Naive thymus-derived CD8-positive, alpha-beta T cell (primary cell): Measurements from ENCODE around the gene MTARC1. TPM values are rescaled to one million over a fixed set of nuclear protein-coding genes. Genes with fewer than 3 reads are reported as not detected.

Experiments used
- ATAC-seq, 2 donors: fragments of 150-1000 bp; cut with Tn5 transposase in 1 of 2; sonication (Bioruptor Pico), chemical (Tn5 transposase) in 1 of 2; 1 replicate in 1 of 2; 2 replicates in 1 of 2; pipeline ENCODE4 v1.10.0; 2021; ENCODE audit warnings: mild to moderate bottlenecking in 2 of 2, moderate library complexity in 2 of 2
- POLR2A ChIA-PET: fragments of 350-600 bp; sonication (Branson Sonifier 250); formaldehyde crosslinking; loops from one replicate; lab custom pipeline; 2021; ENCODE audit warnings: antibody characterized with exemption; lab: Charles Lee
- DNase-seq, 10 donors: peaks; one replicate each; pipeline versions ENCODE4 v3.0.0 to v3.0.0-alpha.2; 2020 to 2022
- H3K27ac Mint-ChIP-seq, 10 donors: one replicate each; pipeline ENCODE4 v1.8.0; 2020 to 2022; ENCODE audit warnings: mild to moderate bottlenecking in 10 of 10, mixed read lengths in 10 of 10, moderate library complexity in 4 of 10, inconsistent platforms in 1 of 10
- H3K27me3 Mint-ChIP-seq, 5 donors: one replicate each; pipeline ENCODE4 v1.8.0; 2021 to 2022; ENCODE audit warnings: mixed read lengths in 5 of 5
- H3K36me3 Mint-ChIP-seq, 3 donors: one replicate each; pipeline ENCODE4 v1.8.0; 2020 to 2022; ENCODE audit warnings: mixed read lengths in 3 of 3, mild to moderate bottlenecking in 2 of 3, inconsistent platforms in 1 of 3
- H3K4me1 Mint-ChIP-seq, 4 donors: one replicate each; pipeline ENCODE4 v1.8.0; 2021 to 2022; ENCODE audit warnings: mixed read lengths in 4 of 4
- H3K4me3 Mint-ChIP-seq, 10 donors: one replicate each; pipeline ENCODE4 v1.8.0; 2020 to 2022; ENCODE audit warnings: mild to moderate bottlenecking in 10 of 10, mixed read lengths in 10 of 10, moderate library complexity in 6 of 10, inconsistent platforms in 1 of 10
- H3K9me3 Mint-ChIP-seq, 9 donors: one replicate each; pipeline ENCODE4 v1.8.0; 2020 to 2022; ENCODE audit warnings: mixed read lengths in 9 of 9, mild to moderate bottlenecking in 3 of 9, inconsistent platforms in 1 of 9, moderate library complexity in 1 of 9
- polyA plus RNA-seq, 3 donors: library from polyadenylated mRNA; unstranded; fragments of 300-500 nt; fragmentation: Illumina TruSeq; gene quantifications; one replicate each; pipeline ENCODE4 v1.2.3, GENCODE V29; 2021
- total RNA-seq, 8 experiments: library from RNA in 2 of 8; stranded (reverse) in 2 of 8; gene quantifications; one replicate each; pipeline ENCODE4 v1.2.3 and lab custom pipeline; 2021 to 2026

The MTARC1 gene
- total and polyA plus RNA-seq, 5 experiments from 2014 or later, result 0.59 TPM; not detected in 4

DNA sequence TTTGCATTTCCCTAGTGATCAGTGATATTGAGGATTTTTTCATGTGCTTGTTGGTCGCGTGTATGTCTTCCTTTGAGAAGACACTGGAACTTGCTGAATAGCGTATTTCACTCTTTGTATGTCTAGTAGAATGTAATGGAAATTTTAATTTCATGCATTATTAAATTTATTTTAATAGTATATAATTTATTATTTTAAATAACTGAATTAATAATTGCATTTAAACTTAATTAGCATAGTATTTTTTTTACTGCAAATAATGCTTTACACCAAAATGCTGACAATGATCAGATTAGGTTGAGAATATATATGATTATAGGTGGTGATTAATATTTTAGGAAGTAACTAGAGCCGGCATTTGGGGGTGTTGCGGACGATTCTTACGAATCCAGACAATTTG is 10.5 kb upstream of the MTARC1 start:
- H3K4me1 Mint-ChIP-seq, result peaks cover 0 to 2% (median 0%) of the 10 kb centered on the region in 4 donors
- H3K27ac Mint-ChIP-seq, result no peak overlapping the region
- POLR2A ChIA-PET, result no interaction called here
- H3K27me3 Mint-ChIP-seq, result peaks cover 10 to 32% (median 17%) of the 10 kb centered on the region in 5 donors
- no peak for DNase-seq
- no peaks in the 10 kb centered on the region for H3K9me3 Mint-ChIP-seq
- no peak overlapping the region for H3K4me3 Mint-ChIP-seq
- H3K36me3 Mint-ChIP-seq, result no peaks in the 10 kb centered on the region
- no peak for ATAC-seq

DNA sequence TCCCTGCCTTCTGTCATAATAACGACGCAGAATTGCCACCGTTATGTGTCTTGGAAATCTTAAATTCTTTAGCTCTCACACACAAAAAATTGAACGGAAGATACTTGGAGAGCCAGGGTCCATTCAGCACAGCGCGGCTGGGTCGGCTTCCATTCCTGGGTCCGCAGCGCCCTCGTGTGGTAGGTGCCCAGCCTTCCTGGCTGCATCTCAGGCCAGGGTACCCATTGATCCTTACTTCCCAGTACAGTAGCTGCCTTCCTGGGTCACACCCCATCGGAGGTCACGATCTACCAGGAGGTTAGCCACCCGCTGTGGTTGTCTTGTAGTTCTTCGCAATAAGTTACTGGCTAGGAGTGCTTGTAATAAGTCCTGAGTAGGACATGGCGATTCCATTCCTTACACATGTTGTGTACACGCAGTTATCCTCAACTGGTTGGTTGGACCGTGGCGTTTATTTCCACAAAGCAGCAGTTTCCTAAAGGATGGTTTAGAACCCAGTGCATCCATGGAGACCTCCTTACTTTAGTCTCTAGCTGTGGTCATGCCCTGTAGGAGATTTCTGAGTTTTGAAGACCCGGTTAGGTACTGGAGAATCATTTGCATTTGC is 9.9 kb upstream of the MTARC1 start:
- Mint-ChIP-seq H3K4me3 (no peak overlapping the region), H3K36me3 (no peaks in the 10 kb centered on the region), H3K27me3 (peaks cover 10 to 38% (median 19%) of the 10 kb centered on the region in 5 donors), H3K27ac (no peak overlapping the region), H3K9me3 (no peaks in the 10 kb centered on the region), H3K4me1 (peaks cover 0 to 2% (median 0%) of the 10 kb centered on the region in 4 donors)
- DNase-seq, result peak; percentile 14 to 75 (median 42)
- ATAC-seq, result peak; percentile 57 to 76
- POLR2A ChIA-PET, result no interaction called here

GRCh38 chr1:220783453-220783852 is 3.3 kb upstream of the MTARC1 start:
- Mint-ChIP-seq H3K36me3 (no peaks in the 10 kb centered on the region), H3K27me3 (peaks cover 25 to 51% (median 39%) of the 10 kb centered on the region in 5 donors), H3K27ac (no peak overlapping the region), H3K9me3 (no peaks in the 10 kb centered on the region), H3K4me3 (no peak overlapping the region), H3K4me1 (peaks cover 0 to 6% (median 1%) of the 10 kb centered on the region in 4 donors)
- DNase-seq (no peak), ATAC-seq (no peak)
- POLR2A ChIA-PET, result no interaction called here

DNA sequence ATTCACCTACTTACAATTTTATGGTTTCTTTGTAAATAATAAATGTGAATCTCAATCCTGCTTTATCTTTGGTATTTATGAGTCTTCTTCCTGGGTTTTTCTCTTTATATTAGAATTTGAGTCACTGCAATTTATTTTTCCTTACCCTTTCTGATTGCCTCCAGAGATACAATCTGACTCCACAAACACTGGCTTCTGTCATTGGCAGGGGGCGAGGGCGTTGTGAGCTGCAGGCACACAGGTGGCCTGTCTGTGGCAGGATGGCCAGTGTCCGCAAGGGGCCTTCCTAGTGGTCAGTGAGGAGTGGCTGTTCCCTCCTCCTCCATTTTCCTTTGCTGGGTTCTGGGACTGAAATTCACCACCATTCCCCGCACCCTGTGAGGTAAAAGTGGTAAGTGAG is 2.0 kb upstream of the MTARC1 start:
- Mint-ChIP-seq H3K9me3 (no peaks in the 10 kb centered on the region), H3K27me3 (peaks cover 25 to 51% (median 45%) of the 10 kb centered on the region in 5 donors), H3K4me1 (peaks cover 0 to 6% (median 1%) of the 10 kb centered on the region in 4 donors), H3K36me3 (no peaks in the 10 kb centered on the region), H3K4me3 (no peak overlapping the region), H3K27ac (no peak overlapping the region)
- ATAC-seq (no peak), DNase-seq (no peak)
- POLR2A ChIA-PET, result no interaction called here

DNA sequence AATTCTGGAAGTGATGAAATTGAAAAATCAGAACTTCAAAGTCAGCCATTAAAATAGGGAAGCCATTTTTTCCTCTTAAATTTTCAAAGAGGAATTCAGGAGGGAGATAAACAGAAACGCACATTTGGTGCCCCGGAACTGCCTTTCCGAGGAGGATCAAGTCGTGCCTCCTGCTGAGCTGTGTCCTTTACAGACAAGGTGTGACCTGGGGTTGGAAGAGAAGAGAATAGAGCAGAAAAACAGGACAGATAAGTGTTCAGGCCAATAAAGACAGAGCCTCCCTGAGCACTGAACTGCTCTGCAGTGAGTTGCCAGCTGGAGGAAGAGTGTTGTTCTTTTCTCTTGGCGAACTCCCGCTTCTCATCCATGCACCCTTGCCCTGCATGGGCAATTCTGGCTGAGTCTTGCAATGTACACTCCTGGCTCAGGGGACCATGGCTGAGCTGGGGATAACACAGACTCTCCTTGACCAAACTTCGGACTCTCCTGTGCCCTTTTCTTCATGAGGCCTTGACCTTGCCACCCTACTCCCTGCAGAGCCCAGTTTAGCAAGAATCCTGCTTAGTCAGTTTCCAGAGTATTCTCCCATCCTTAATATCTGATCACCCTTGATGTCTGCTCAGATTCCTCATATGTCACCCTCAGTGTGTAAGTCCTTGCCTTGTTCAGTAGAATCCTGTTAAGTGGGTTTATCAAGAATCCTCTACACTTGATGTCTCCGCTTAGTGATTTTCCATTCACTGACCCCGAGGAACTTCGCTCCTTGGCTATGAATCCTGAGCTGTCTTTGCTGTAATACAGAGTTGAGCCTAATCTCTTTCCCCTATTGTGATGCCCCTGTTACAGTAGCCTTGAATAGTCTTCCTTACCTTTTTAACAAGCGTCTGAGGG is 1.3 kb upstream of the MTARC1 start:
- H3K36me3 Mint-ChIP-seq, result no peaks in the 10 kb centered on the region
- H3K27ac Mint-ChIP-seq, result peak overlapping the region in 1 of 10 donors; percentile 2
- H3K27me3 Mint-ChIP-seq, result peaks cover 25 to 51% (median 45%) of the 10 kb centered on the region in 5 donors
- POLR2A ChIA-PET, result no interaction called here
- no peaks in the 10 kb centered on the region for H3K9me3 Mint-ChIP-seq
- ATAC-seq (no peak), DNase-seq (no peak)
- peak overlapping the region in 3 of 10 donors; percentile 8 to 37 (median 14) for H3K4me3 Mint-ChIP-seq
- peaks cover 0 to 6% (median 1%) of the 10 kb centered on the region in 4 donors for H3K4me1 Mint-ChIP-seq

DNA sequence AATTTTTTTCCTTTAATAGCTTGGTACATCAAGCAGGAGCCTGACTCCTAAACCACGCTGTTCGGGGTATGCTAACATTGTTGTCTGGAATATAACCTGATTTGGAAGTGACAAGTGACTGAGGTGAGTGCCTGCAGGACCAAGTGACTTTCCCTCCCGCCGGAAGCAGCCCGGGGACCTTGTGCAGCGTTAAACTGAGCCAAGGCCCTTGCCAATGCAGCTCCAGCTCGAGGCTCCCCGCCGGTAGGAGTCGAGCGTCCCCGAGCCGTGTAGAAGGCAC is 716 bp upstream of the MTARC1 start:
- H3K27ac Mint-ChIP-seq, result no peak overlapping the region

GRCh38 chr1:220787069-220787619 is 431 bp downstream of the MTARC1 start:
- H3K27ac Mint-ChIP-seq, result no peak overlapping the region
- no peaks in the 10 kb centered on the region for H3K9me3 Mint-ChIP-seq
- H3K27me3 Mint-ChIP-seq, result peaks cover 21 to 47% (median 41%) of the 10 kb centered on the region in 5 donors
- H3K36me3 Mint-ChIP-seq, result no peaks in the 10 kb centered on the region
- H3K4me3 Mint-ChIP-seq, result peak overlapping the region in 4 of 10 donors; percentile 25 to 67 (median 32)
- peaks cover 0 to 8% (median 1%) of the 10 kb centered on the region in 4 donors for H3K4me1 Mint-ChIP-seq
- POLR2A ChIA-PET, result no interaction called here
- no peak for ATAC-seq
- DNase-seq, result no peak

More for the DNA sequence above, 716 bp upstream of the MTARC1 start:
- no peaks in the 10 kb centered on the region for H3K9me3 Mint-ChIP-seq
- ATAC-seq, result no peak
- POLR2A ChIA-PET, result no interaction called here
- no peak for DNase-seq
- peaks cover 0 to 6% (median 1%) of the 10 kb centered on the region in 4 donors for H3K4me1 Mint-ChIP-seq
- H3K4me3 Mint-ChIP-seq, result peak overlapping the region in 3 of 10 donors; percentile 8 to 37 (median 14)
- no peaks in the 10 kb centered on the region for H3K36me3 Mint-ChIP-seq
- H3K27me3 Mint-ChIP-seq, result peaks cover 25 to 51% (median 45%) of the 10 kb centered on the region in 5 donors

DNA sequence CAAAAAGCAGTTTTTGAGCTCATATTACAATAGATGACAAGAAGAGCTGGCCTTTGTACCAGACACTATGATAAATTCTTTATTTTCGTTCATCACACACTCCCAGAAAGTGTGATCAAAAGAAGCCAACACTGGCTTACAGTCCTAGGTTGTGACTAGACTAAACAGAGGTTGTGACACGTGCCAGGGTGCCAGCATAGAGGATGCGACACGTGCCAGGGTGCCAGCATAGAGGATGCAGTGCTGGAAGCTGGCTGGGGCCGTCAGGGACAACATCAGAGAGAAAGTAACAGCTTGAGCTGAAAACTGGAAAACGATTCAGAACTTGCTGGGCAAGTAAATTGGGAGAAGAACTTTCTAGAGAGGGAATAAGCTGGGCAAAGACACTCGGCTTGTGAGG is 2.2 kb downstream of the MTARC1 start:
- H3K4me3 Mint-ChIP-seq, result no peak overlapping the region
- peaks cover 0 to 8% (median 1%) of the 10 kb centered on the region in 4 donors for H3K4me1 Mint-ChIP-seq
- DNase-seq, result no peak
- ATAC-seq, result no peak
- no peaks in the 10 kb centered on the region for H3K36me3 Mint-ChIP-seq
- no peak overlapping the region for H3K27ac Mint-ChIP-seq
- H3K27me3 Mint-ChIP-seq, result peaks cover 17 to 39% (median 27%) of the 10 kb centered on the region in 5 donors
- POLR2A ChIA-PET, result no interaction called here
- no peaks in the 10 kb centered on the region for H3K9me3 Mint-ChIP-seq

GRCh38 chr1:220789532-220790147 is 2.9 kb downstream of the MTARC1 start:
- peaks cover 0 to 8% (median 1%) of the 10 kb centered on the region in 4 donors for H3K4me1 Mint-ChIP-seq
- DNase-seq (no peak), ATAC-seq (no peak)
- no peak overlapping the region for H3K27ac Mint-ChIP-seq
- POLR2A ChIA-PET, result no interaction called here
- H3K36me3 Mint-ChIP-seq, result no peaks in the 10 kb centered on the region
- peaks cover 13 to 35% (median 24%) of the 10 kb centered on the region in 5 donors for H3K27me3 Mint-ChIP-seq
- no peak overlapping the region for H3K4me3 Mint-ChIP-seq
- H3K9me3 Mint-ChIP-seq, result no peaks in the 10 kb centered on the region

- Mint-ChIP-seq H3K4me3 (no peak overlapping the region), H3K9me3 (no peaks in the 10 kb centered on the region), H3K27me3 (peaks cover 0 to 19% (median 14%) of the 10 kb centered on the region in 5 donors), H3K27ac (no peak overlapping the region), H3K36me3 (no peaks in the 10 kb centered on the region), H3K4me1 (peaks cover 0 to 4% (median 0%) of the 10 kb centered on the region in 4 donors)
- ATAC-seq (no peak), DNase-seq (no peak)
- POLR2A ChIA-PET, result no interaction called here
Measured at GRCh38 chr1:220791285-220791684, 4.6 kb downstream of the MTARC1 start.

GRCh38 chr1:220791956-220792355 is 5.2 kb downstream of the MTARC1 start:
- Mint-ChIP-seq H3K36me3 (no peaks in the 10 kb centered on the region), H3K9me3 (no peaks in the 10 kb centered on the region), H3K4me3 (no peak overlapping the region), H3K27me3 (peaks cover 0 to 16% (median 14%) of the 10 kb centered on the region in 5 donors), H3K4me1 (peaks cover 0 to 4% (median 0%) of the 10 kb centered on the region in 4 donors), H3K27ac (no peak overlapping the region)
- ATAC-seq, result no peak
- DNase-seq, result no peak
- POLR2A ChIA-PET, result no interaction called here

DNA sequence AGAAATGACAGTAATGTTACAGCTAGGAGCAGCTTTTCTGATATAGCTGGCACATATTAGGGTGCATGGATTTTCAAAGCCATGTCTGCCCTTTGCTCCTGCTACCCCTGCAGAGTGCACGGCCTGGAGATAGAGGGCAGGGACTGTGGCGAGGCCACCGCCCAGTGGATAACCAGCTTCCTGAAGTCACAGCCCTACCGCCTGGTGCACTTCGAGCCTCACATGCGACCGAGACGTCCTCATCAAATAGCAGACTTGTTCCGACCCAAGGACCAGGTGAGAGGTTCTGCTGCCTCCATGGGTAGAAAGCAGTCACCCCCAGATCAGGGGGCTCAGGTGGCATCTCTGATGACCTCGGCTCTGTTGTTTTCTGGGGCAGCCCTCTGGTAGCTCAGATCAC is 9.8 kb downstream of the MTARC1 start:
- Mint-ChIP-seq H3K36me3 (no peaks in the 10 kb centered on the region), H3K27ac (no peak overlapping the region), H3K4me1 (peaks cover 0 to 2% (median 0%) of the 10 kb centered on the region in 4 donors), H3K4me3 (no peak overlapping the region), H3K27me3 (peaks cover 0 to 10% (median 0%) of the 10 kb centered on the region in 5 donors), H3K9me3 (no peaks in the 10 kb centered on the region)
- POLR2A ChIA-PET, result no interaction called here
- ATAC-seq (no peak), DNase-seq (no peak)
